Loucy (cell line): ENCODE measurements around the gene BMF.

Experiments
- H2AFZ ChIP-seq: fragments of 200-600 bp; sonication (generic); 2 replicates; pipeline ENCODE4 v1.6.0; 2016; ENCODE audit warnings: antibody characterized with exemption, mild to moderate bottlenecking, low read length, moderate library complexity
- H3F3A ChIP-seq: fragments of 200-600 bp; 2 replicates; pipeline ENCODE4 v1.6.0; 2016; ENCODE audit warnings: antibody characterized with exemption, low read depth, mild to moderate bottlenecking
- H3K27me3 ChIP-seq: fragments of 200-600 bp; sonication (generic); 2 replicates; pipeline ENCODE4 v1.6.1; 2014; ENCODE audit warnings: low read length, mild to moderate bottlenecking; ENCODE audit not compliant: insufficient read depth, poor library complexity, severe bottlenecking
- H3K36me3 ChIP-seq: fragments of 200-600 bp; sonication (generic); 2 replicates; pipeline ENCODE4 v1.6.1; 2016; ENCODE audit warnings: low read length; ENCODE audit not compliant: insufficient read depth
- H3K4me1 ChIP-seq: fragments of 200-600 bp; sonication (generic); 2 replicates; pipeline ENCODE4 v1.5.1; 2014; ENCODE audit warnings: low read length, mild to moderate bottlenecking; ENCODE audit not compliant: insufficient read depth, poor library complexity, severe bottlenecking
- H3K4me2 ChIP-seq: fragments of 200-600 bp; sonication (generic); 2 replicates; pipeline ENCODE4 v1.6.0; 2014; ENCODE audit warnings: antibody characterized with exemption, low read length, low read depth, mild to moderate bottlenecking; ENCODE audit not compliant: poor library complexity, severe bottlenecking
- H3K4me3 ChIP-seq: fragments of 200-600 bp; sonication (generic); 2 replicates; pipeline ENCODE4 v1.5.1; 2014; ENCODE audit warnings: low read length, mild to moderate bottlenecking, mixed read lengths; ENCODE audit not compliant: poor library complexity, severe bottlenecking
- H3K79me2 ChIP-seq: fragments of 200-600 bp; sonication (generic); 2 replicates; pipeline ENCODE4 v1.6.1; 2014; ENCODE audit warnings: low read length; ENCODE audit not compliant: insufficient read depth
- H3K9ac ChIP-seq: fragments of 200-600 bp; sonication (generic); 2 replicates; pipeline ENCODE4 v1.6.0; 2014; ENCODE audit warnings: mild to moderate bottlenecking, low read depth, low read length, moderate library complexity; ENCODE audit not compliant: poor library complexity, severe bottlenecking
- H3K9me2 ChIP-seq: fragments of 200-600 bp; sonication (generic); replicated peaks from 2 replicates; pipeline ENCODE4 v1.6.1; 2016; ENCODE audit warnings: low read depth, low read length, mixed read lengths
- H3K9me3 ChIP-seq: fragments of 200-600 bp; sonication (generic); 2 replicates; pipeline ENCODE4 v1.6.1; 2014; ENCODE audit warnings: mild to moderate bottlenecking, antibody characterized with exemption, low read length, low read depth; ENCODE audit not compliant: insufficient read depth
- H4K20me1 ChIP-seq: fragments of 200-600 bp; sonication (generic); 2 replicates; pipeline ENCODE4 v1.6.0; 2014; ENCODE audit warnings: antibody characterized with exemption, low read length, mild to moderate bottlenecking; ENCODE audit not compliant: insufficient read depth, poor library complexity, severe bottlenecking
- EZH2phosphoT487 ChIP-seq: fragments of 200-600 bp; IDR thresholded peaks from 2 replicates; pipeline ENCODE4 v1.6.1; 2018; ENCODE audit warnings: antibody characterized with exemption, mild to moderate bottlenecking, moderate library complexity, borderline replicate concordance
- TF ChIP-seq, protein P1 (sequence below): fragments of 200-600 bp; sonication (generic); conservative IDR thresholded peaks from 2 replicates; pipeline ENCODE4 v1.5.1; 2014; ENCODE audit warnings: mild to moderate bottlenecking, antibody characterized with exemption, low read length

The BMF gene

DNA sequence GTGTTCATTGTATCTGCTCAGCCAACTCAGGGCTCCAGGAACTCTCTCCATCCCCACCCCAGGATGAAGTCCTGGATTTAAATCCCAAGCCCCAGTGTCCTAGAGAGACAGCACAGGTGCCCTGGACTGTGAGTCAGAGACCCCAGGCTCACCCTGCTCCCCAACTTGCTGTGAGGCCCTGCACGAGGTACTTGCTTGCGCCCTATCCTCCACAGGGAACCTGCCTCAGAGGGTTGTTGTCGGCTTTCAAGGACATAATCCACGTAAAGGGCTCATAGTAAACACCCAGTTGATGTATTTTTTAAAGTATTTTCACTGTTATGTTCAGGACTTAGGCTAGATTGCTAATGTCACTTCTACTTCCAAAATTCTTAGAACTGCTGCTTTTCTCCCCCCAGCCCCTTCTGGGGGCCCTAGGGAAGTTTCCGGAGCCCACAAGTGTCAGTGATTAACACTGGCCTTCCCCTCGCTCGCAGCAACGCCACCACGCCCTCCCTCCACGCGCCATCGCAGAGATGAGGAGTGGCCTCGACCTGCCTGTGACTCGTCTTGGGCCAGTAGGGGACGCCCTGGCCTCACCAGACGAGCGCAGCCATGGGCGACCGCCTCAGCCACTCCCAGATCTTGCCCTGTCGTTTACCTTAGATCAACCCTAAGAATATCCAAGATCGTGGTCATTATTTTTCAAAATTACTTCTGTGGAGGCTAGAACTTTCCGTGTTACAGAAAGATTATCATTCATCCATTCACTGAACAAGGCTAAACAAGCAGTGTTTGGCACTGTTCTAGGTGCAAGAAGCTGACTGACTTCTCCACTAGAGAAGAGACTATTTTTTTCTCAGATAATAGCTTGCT lies 63.7 kb downstream of the BMF start:
- TF ChIP-seq, protein P1, sequence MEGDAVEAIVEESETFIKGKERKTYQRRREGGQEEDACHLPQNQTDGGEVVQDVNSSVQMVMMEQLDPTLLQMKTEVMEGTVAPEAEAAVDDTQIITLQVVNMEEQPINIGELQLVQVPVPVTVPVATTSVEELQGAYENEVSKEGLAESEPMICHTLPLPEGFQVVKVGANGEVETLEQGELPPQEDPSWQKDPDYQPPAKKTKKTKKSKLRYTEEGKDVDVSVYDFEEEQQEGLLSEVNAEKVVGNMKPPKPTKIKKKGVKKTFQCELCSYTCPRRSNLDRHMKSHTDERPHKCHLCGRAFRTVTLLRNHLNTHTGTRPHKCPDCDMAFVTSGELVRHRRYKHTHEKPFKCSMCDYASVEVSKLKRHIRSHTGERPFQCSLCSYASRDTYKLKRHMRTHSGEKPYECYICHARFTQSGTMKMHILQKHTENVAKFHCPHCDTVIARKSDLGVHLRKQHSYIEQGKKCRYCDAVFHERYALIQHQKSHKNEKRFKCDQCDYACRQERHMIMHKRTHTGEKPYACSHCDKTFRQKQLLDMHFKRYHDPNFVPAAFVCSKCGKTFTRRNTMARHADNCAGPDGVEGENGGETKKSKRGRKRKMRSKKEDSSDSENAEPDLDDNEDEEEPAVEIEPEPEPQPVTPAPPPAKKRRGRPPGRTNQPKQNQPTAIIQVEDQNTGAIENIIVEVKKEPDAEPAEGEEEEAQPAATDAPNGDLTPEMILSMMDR, result peak; percentile 98
- no peak for TF ChIP-seq EZH2phosphoT487
- H4K20me1 ChIP-seq, result no peaks in the 10 kb centered on the region
- H3K4me2 ChIP-seq, result peak overlapping the region; percentile 63
- H3K79me2 ChIP-seq, result peaks cover 7% of the 10 kb centered on the region
- peak overlapping the region; percentile 80 for H2AFZ ChIP-seq
- H3K4me1 ChIP-seq, result peaks cover 57% of the 10 kb centered on the region
- no peaks in the 10 kb centered on the region for H3K9me2 ChIP-seq
- H3K4me3 ChIP-seq, result peak overlapping the region; percentile 52
- H3K9ac ChIP-seq, result peak overlapping the region; percentile 53
- no peaks in the 10 kb centered on the region for H3K9me3 ChIP-seq
- no peaks in the 10 kb centered on the region for H3F3A ChIP-seq
- H3K27me3 ChIP-seq, result no peaks in the 10 kb centered on the region
- no peaks in the 10 kb centered on the region for H3K36me3 ChIP-seq

DNA sequence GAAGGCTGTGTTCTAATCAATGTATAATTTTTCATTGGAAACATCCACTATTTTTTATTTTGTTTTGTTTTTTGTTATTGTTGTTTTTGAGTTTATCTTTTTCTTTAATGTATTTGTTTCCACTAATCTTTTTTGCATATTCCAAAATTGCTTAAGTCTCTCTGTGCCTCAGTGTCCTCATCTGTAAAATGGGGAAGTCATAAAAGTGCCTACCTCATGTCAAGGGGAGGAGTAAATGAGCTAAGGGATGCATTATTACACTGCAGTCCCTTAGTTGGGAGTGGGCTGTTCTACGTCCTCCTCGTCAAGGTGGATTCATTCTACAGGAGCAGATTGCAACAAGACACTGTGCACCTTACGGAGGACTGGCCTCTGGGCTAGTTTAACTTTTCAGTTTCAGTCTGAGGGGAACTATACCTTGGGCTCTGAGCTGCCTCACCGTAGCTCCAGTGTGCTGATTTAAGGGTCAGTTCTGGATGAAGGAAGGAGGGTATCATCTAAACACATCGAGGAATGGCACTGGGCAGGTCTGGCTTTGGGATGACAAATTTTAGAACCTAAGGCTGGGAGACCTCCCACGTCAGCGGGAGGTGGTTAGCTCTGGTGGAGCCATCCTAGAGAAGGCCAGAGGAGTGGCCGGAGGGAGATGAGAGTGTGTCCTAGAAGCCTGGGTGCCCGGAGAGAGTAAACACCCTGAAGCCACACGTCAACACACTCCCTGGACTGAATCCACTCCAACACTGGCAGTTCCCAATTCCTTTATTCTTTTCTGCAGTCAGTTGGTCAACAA lies 64.6 kb downstream of the BMF start:
- H3K4me2 ChIP-seq, result peak overlapping the region; percentile 63
- no peaks in the 10 kb centered on the region for H3K9me3 ChIP-seq
- peak overlapping the region; percentile 53 for H3K9ac ChIP-seq
- H3K4me1 ChIP-seq, result peaks cover 51% of the 10 kb centered on the region
- H3K27me3 ChIP-seq, result no peaks in the 10 kb centered on the region
- no peaks in the 10 kb centered on the region for H3K9me2 ChIP-seq
- H2AFZ ChIP-seq, result no peak overlapping the region
- H4K20me1 ChIP-seq, result no peaks in the 10 kb centered on the region
- no peaks in the 10 kb centered on the region for H3F3A ChIP-seq
- H3K79me2 ChIP-seq, result peaks cover 13% of the 10 kb centered on the region
- H3K36me3 ChIP-seq, result no peaks in the 10 kb centered on the region
- no peak overlapping the region for H3K4me3 ChIP-seq
- TF ChIP-seq, protein P1, result no peak
- no peak for TF ChIP-seq EZH2phosphoT487

DNA sequence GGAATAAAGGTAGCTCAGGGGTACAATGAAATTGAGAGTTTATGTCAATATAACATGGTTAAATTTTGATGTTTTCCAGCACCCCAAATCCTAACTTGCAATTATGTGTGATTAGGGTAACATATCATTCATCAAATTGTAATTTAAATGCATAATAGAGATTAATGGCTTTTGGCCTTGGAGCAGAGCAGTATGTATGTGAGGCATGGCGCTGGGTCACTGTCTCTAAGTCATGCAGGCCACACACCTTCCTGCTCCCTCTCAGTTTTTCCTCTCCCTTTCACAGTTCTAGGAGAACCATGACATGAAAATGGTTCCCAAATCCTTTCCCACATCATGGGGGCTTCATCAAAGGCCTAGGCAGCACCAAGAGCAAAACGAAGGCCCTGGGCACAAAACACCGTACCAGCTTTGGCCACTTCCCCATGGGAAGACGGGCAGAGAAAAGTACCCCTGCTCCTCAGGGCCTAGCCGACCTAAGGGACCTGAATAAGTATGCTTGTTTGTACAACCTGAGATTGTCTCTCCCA lies 65.8 kb downstream of the BMF start:
- Histone ChIP-seq H3K27me3 (no peaks in the 10 kb centered on the region), H3F3A (no peaks in the 10 kb centered on the region), H3K4me3 (no peak overlapping the region), H3K36me3 (no peaks in the 10 kb centered on the region), H2AFZ (no peak overlapping the region), H3K79me2 (peaks cover 25% of the 10 kb centered on the region), H3K9ac (no peak overlapping the region), H3K4me2 (no peak overlapping the region), H3K4me1 (peaks cover 44% of the 10 kb centered on the region), H3K9me3 (no peaks in the 10 kb centered on the region), H3K9me2 (no peaks in the 10 kb centered on the region), H4K20me1 (peaks cover 10% of the 10 kb centered on the region)
- no peak for TF ChIP-seq EZH2phosphoT487
- TF ChIP-seq, protein P1, result no peak
